ENCODE measurements around the gene LMOD1.

DNA sequence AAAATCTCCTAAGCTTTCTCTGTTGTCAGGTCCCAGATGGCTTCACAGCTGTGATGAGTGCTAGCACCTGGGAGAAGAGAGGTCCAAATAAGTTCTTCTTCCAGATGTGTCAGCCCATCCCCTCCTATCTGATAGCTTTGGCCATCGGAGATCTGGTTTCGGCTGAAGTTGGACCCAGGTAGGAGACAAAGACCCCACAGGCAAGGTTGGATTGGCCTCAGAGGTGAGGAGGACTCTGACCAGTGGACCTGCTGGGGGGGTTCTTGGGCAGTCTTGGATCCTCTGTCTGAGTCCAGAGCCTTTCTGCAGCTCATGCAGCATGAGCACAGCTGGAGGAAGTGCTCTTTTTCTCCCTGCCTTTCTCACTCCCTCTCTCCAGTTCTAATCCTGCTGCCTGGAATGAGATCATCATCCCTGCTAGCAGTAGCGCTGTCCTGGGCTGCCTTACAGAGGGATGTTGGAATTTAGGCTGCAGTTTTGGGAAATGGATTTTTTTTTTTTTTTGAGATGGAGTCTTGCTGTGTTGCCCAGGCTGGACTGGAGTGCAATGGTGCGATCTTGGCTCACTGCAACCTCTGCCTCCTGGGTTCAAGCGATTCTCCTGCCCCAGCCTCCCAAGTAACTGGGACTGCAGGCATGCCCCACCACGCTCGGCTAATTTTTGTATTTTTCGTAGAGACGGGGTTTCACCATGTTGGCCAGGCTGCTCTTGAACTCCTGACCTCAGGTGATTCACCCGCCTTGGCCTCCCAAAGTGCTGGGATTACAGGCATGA, 43.2 kb upstream of the LMOD1 start:
- TF ChIP-seq, protein P1, sequence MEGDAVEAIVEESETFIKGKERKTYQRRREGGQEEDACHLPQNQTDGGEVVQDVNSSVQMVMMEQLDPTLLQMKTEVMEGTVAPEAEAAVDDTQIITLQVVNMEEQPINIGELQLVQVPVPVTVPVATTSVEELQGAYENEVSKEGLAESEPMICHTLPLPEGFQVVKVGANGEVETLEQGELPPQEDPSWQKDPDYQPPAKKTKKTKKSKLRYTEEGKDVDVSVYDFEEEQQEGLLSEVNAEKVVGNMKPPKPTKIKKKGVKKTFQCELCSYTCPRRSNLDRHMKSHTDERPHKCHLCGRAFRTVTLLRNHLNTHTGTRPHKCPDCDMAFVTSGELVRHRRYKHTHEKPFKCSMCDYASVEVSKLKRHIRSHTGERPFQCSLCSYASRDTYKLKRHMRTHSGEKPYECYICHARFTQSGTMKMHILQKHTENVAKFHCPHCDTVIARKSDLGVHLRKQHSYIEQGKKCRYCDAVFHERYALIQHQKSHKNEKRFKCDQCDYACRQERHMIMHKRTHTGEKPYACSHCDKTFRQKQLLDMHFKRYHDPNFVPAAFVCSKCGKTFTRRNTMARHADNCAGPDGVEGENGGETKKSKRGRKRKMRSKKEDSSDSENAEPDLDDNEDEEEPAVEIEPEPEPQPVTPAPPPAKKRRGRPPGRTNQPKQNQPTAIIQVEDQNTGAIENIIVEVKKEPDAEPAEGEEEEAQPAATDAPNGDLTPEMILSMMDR (IDR thresholded peaks at IDR 0.05): no peak
- no peak for TF ChIP-seq POLR2A (IDR thresholded peaks at IDR 0.05)

Measured in adrenal gland (tissue), 5 donors.